ENCODE measurements around the gene CLDND1. TPM values are rescaled to one million over a fixed set of nuclear protein-coding genes. Genes with fewer than 3 reads are reported as not detected.
A peak's percentile ranks its signal among the peaks of the same experiment; 100 is the strongest.

Gene CLDND1
- total RNA-seq, 1 experiment from 2014 or later = 472 TPM

DNA sequence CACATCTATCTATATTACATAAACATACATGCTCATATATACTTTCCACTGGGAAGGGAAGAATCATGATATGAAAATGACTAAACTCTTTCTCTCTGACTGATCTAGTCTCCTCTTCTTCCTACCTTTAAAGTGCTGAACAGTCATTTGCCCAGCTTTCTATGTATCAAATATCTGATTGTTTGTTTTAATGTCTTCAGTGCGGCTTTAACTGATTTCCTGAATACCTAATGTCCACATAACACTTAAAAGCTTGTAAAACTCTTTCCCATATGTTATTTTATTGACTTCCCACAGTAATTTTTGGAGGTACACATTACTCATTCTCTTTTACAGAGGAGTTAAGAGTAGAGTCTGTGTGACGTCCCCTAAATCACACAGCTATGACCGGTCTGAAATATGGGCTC lies 42.5 kb upstream of the CLDND1 start:
- Histone ChIP-seq H3K9me3 (ENCODE audit: control insufficient read depth in 1 of 2, insufficient read depth in 1 of 2, low read depth in 1 of 2, low read length in 2 of 2) (no peaks in the 10 kb centered on the region), H3K4me1 (ENCODE audit: control insufficient read depth in 1 of 2, insufficient read depth in 2 of 2, low read length in 2 of 2) (peaks cover 58 to 75% of the 10 kb centered on the region in 2 experiments), H3K79me2 (ENCODE audit: insufficient read depth, low read length) (no peaks in the 10 kb centered on the region; the same call in none of the 2 replicates), H3K27ac (ENCODE audit: low read depth, low read length) (peak overlapping the region; percentile 83), H4K20me1 (ENCODE audit: insufficient read depth) (no peaks in the 10 kb centered on the region), H3K4me2 (ENCODE audit: low read length) (peak overlapping the region; percentile 38), H3K9me2 (ENCODE audit: insufficient read depth) (no peaks in the 10 kb centered on the region), H3K27me3 (ENCODE audit: insufficient read depth, low read length) (no peaks in the 10 kb centered on the region), H2AFZ (ENCODE audit: low read depth, low read length, poor library complexity, severe bottlenecking) (no peak overlapping the region), H3K9ac (ENCODE audit: low read length) (peak overlapping the region; percentile 59), H3K4me3 (replicated peaks in 1 of 2; ENCODE audit: low read depth in 1 of 2, low read length in 2 of 2) (no peak overlapping the region), H3K36me3 (ENCODE audit: control insufficient read depth in 1 of 2, insufficient read depth in 2 of 2, low read length in 2 of 2) (no peaks in the 10 kb centered on the region)
- no peak for DNase-seq (ENCODE audit: low read depth, low spot score)
- peak; percentile 13; the same call in 1 of the 2 replicates for ATAC-seq
- ChIA-PET POLR2A (interaction anchor here (0.8 to 2.5 kb wide), 9 partner anchors 8 to 406 kb away, joined by 3 to 12 read pairs (median 3); partner anchors contain the start of genes CLDND1 and CPOX), CTCF (interaction anchor here (1.4 kb wide), 1 partner anchor 9 kb away, joined by 4 read pairs; no protein-coding TSS in a partner anchor), RAD21 (ENCODE audit: low non-redundant PET in 1 of 2, low total read pairs in 2 of 2, uncharacterized antibody in 2 of 2, unreplicated experiment in 2 of 2) (interaction anchor here in 1 of 2 experiments (0.9 to 1.2 kb wide), 2 partner anchors 42 to 236 kb away, joined by 3 read pairs; partner anchors contain the start of gene CLDND1)
- intact Hi-C loops (cut with micrococcal nuclease) = no loop called here
- no peak for TF ChIP-seq POLR2A (IDR thresholded peaks at IDR 0.05; ENCODE audit: borderline replicate concordance, extremely low read depth, insufficient read depth, insufficient read length)
- TF ChIP-seq EGR1 (IDR thresholded peaks at IDR 0.05; ENCODE audit: low read depth) = no peak
- 0 out of 2 replicates have a peak, but pooled peaks have one; percentile 18 for TF ChIP-seq CBX3 (IDR thresholded peaks at IDR 0.05; ENCODE audit: low read depth)
- no peak for TF ChIP-seq SRF (IDR thresholded peaks at IDR 0.05; ENCODE audit: low read depth)
- TF ChIP-seq, protein P1, sequence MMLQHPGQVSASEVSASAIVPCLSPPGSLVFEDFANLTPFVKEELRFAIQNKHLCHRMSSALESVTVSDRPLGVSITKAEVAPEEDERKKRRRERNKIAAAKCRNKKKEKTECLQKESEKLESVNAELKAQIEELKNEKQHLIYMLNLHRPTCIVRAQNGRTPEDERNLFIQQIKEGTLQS (IDR thresholded peaks at IDR 0.05) = no peak
- no peak for TF ChIP-seq ZNF274 (IDR thresholded peaks at IDR 0.05; ENCODE audit: low read depth, low read length)
- no peak for TF ChIP-seq EZH2phosphoT487 (IDR thresholded peaks at IDR 0.05; ENCODE audit: borderline replicate concordance)
- TF ChIP-seq CTCF (IDR thresholded peaks at IDR 0.05 in 2 of 3, conservative IDR thresholded peaks at IDR 0.05 in 1 of 3; ENCODE audit: borderline replicate concordance in 1 of 3, insufficient read depth in 1 of 3, low read depth in 2 of 3, low read length in 2 of 3) = 0 out of 6 replicates have a peak, but pooled peaks of 1 of the 3 experiments have one; percentile 1
- no peak for TF ChIP-seq CEBPB (IDR thresholded peaks at IDR 0.05; ENCODE audit: low read depth)
- TF ChIP-seq POLR2AphosphoS5 (IDR thresholded peaks at IDR 0.05; ENCODE audit: low read depth, low read length) = no peak
- TF ChIP-seq, protein P2, sequence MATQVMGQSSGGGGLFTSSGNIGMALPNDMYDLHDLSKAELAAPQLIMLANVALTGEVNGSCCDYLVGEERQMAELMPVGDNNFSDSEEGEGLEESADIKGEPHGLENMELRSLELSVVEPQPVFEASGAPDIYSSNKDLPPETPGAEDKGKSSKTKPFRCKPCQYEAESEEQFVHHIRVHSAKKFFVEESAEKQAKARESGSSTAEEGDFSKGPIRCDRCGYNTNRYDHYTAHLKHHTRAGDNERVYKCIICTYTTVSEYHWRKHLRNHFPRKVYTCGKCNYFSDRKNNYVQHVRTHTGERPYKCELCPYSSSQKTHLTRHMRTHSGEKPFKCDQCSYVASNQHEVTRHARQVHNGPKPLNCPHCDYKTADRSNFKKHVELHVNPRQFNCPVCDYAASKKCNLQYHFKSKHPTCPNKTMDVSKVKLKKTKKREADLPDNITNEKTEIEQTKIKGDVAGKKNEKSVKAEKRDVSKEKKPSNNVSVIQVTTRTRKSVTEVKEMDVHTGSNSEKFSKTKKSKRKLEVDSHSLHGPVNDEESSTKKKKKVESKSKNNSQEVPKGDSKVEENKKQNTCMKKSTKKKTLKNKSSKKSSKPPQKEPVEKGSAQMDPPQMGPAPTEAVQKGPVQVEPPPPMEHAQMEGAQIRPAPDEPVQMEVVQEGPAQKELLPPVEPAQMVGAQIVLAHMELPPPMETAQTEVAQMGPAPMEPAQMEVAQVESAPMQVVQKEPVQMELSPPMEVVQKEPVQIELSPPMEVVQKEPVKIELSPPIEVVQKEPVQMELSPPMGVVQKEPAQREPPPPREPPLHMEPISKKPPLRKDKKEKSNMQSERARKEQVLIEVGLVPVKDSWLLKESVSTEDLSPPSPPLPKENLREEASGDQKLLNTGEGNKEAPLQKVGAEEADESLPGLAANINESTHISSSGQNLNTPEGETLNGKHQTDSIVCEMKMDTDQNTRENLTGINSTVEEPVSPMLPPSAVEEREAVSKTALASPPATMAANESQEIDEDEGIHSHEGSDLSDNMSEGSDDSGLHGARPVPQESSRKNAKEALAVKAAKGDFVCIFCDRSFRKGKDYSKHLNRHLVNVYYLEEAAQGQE (IDR thresholded peaks at IDR 0.05; ENCODE audit: low read depth) = no peak
- TF ChIP-seq SIN3A (IDR thresholded peaks at IDR 0.05; ENCODE audit: low read depth) = 0 out of 2 replicates have a peak, but pooled peaks have one; percentile 15
- no peak; the same call in 1 of the 2 replicates for TF ChIP-seq JUND (IDR thresholded peaks at IDR 0.05)
- TF ChIP-seq SP1 (IDR thresholded peaks at IDR 0.05; ENCODE audit: low read depth) = peak; percentile 53; the same call in 1 of the 2 replicates
- no peak for TF ChIP-seq EZH2 (IDR thresholded peaks at IDR 0.05)
- no TSS peak for BruUV-seq (replicated peaks)
